K562 (cell line): ENCODE results near the gene ANKLE1. TPM values are rescaled to one million over a fixed set of nuclear protein-coding genes. Genes with fewer than 3 reads are reported as not detected.

Source experiments
- ATAC-seq: fragments of 200-7000 bp; cut with Tn5 transposase; 3 replicates; pipeline ENCODE4 v1.9.1; 2020; ENCODE audit warnings: moderate library complexity
- BruUV-seq: library from RNA; stranded (reverse); fragments of 400-500 nt; replicated peaks from 2 replicates; lab custom pipeline; 2021; lab: Mats Ljungman, UMichigan
- CTCF ChIA-PET: fragments of 300-600 bp; formaldehyde crosslinking; extraction: SDS; loops from one replicate; lab custom pipeline; 2021; ENCODE audit warnings: low intra/inter-chr PET ratio; lab: Yijun Ruan, JAX
- POLR2A ChIA-PET: fragments of 300-600, 350-650 bp; sonication (Branson Sonifier 250); formaldehyde crosslinking; extraction: SDS; loops from one replicate; lab custom pipeline; 2021; ENCODE audit warnings: antibody characterized with exemption, inconsistent platforms; lab: Yijun Ruan, JAX
- DNase-seq, 4 experiments: peaks; one replicate each; pipeline versions ENCODE4 v3.0.0 to v3.0.0-alpha.2; 2011 to 2018; ENCODE audit warnings: low spot score in 3 of 4, mixed read lengths in 3 of 4; ENCODE audit errors: extremely low read depth in 1 of 4
- FAIRE-seq: peaks from 2 replicates; lab custom pipeline; 2011; peaks lifted over from hg19 to GRCh38; lab: Jason Lieb, UNC
- H2AFZ ChIP-seq: 2 replicates; pipeline ENCODE4 v1.6.0; 2011; ENCODE audit warnings: low read depth, low read length, control low read depth, inconsistent platforms
- H3K27ac ChIP-seq: fragments of 200-600 bp; 3 replicates; pipeline ENCODE4 v1.8.0; 2011; ENCODE audit warnings: low read depth, mild to moderate bottlenecking, control low read depth, inconsistent platforms, low read length, moderate library complexity, mixed read lengths; ENCODE audit errors: extremely low read depth
- H3K27me3 ChIP-seq, 2 experiments: fragments of 300-600 bp in 1 of 2; 2 replicates in 1 of 2; 3 replicates in 1 of 2; pipeline versions ENCODE4 v1.6.0 to v1.8.0; 2011; ENCODE audit warnings: inconsistent platforms in 2 of 2, low read length in 2 of 2, mild to moderate bottlenecking in 1 of 2, mixed read lengths in 1 of 2, moderate library complexity in 1 of 2; ENCODE audit not compliant: control insufficient read depth in 2 of 2, insufficient read depth in 2 of 2
- H3K36me3 ChIP-seq: fragments of 300-600 bp; 3 replicates; pipeline ENCODE4 v1.8.0; 2011; ENCODE audit warnings: mild to moderate bottlenecking, low read length, inconsistent platforms; ENCODE audit not compliant: control insufficient read depth, insufficient read depth
- H3K4me1 ChIP-seq, 2 experiments: fragments of 200-600 bp in 1 of 2; replicated peaks in 1 of 2; 2 replicates in 1 of 2; 3 replicates in 1 of 2; pipeline versions ENCODE4 v1.5.1 to v1.8.0; 2011; ENCODE audit warnings: inconsistent platforms in 2 of 2, low read length in 2 of 2, mild to moderate bottlenecking in 1 of 2, mixed read lengths in 1 of 2, moderate library complexity in 1 of 2; ENCODE audit not compliant: control insufficient read depth in 2 of 2, insufficient read depth in 2 of 2
- H3K4me2 ChIP-seq: 2 replicates; pipeline ENCODE4 v1.6.1; 2011; ENCODE audit warnings: low read length, control low read depth, inconsistent platforms, mixed read lengths; ENCODE audit not compliant: insufficient read depth
- H3K4me3 ChIP-seq: fragments of 200-600 bp; sonication (generic), shearing (Covaris generic); 2 replicates; pipeline ENCODE4 v1.5.1; 2016; ENCODE audit warnings: control low read depth, inconsistent platforms
- H3K79me2 ChIP-seq: fragments of 200-600 bp; 3 replicates; pipeline ENCODE4 v1.8.0; 2011; ENCODE audit warnings: low read length, inconsistent platforms; ENCODE audit not compliant: control insufficient read depth, insufficient read depth
- H3K9ac ChIP-seq, 2 experiments: 2 replicates each; pipeline versions ENCODE4 v1.6.0 to v1.6.1; 2011; ENCODE audit warnings: low read depth in 2 of 2, low read length in 2 of 2, control low read depth in 1 of 2, inconsistent platforms in 1 of 2, mild to moderate bottlenecking in 1 of 2, mixed read lengths in 1 of 2; ENCODE audit not compliant: insufficient read depth in 1 of 2
- H3K9me1 ChIP-seq: one replicate; pipeline ENCODE4 v1.6.0; 2011; ENCODE audit warnings: inconsistent platforms, mild to moderate bottlenecking, low read length, moderate library complexity; ENCODE audit not compliant: control insufficient read depth, insufficient read depth
- H3K9me3 ChIP-seq: replicated peaks from 2 replicates; pipeline ENCODE4 v1.5.1; 2011; ENCODE audit warnings: low read depth, low read length, inconsistent platforms; ENCODE audit not compliant: control insufficient read depth, insufficient read depth
- H4K20me1 ChIP-seq: replicated peaks from 2 replicates; pipeline ENCODE4 v1.6.1; 2011; ENCODE audit warnings: low read length, inconsistent platforms, mixed read lengths; ENCODE audit not compliant: control insufficient read depth, insufficient read depth
- CTBP1 ChIP-seq: fragments of 450-650 bp; IDR thresholded peaks from 2 replicates; pipeline ENCODE4 v1.6.1; 2016; ENCODE audit warnings: borderline replicate concordance
- DACH1 ChIP-seq: fragments of 450-650 bp; IDR thresholded peaks from 2 replicates; pipeline ENCODE4 v1.6.1; 2018; ENCODE audit not compliant: partially characterized antibody
- KLF13 ChIP-seq: fragments of 450-650 bp; IDR thresholded peaks from 2 replicates; pipeline ENCODE4 v1.6.1; 2016; ENCODE audit warnings: missing genetic modification characterization, low read depth, mild to moderate bottlenecking, missing compliant biosample characterization, moderate library complexity, borderline replicate concordance
- SMAD2 ChIP-seq: fragments of 150-350 bp; IDR thresholded peaks from 2 replicates; pipeline ENCODE4 v1.6.1; 2014; ENCODE audit warnings: low read depth, mild to moderate bottlenecking, low read length
- SMARCA4 ChIP-seq: fragments of 450-650 bp; IDR thresholded peaks from 2 replicates; pipeline ENCODE4 v1.6.1; 2016
- SRF ChIP-seq, 2 experiments: fragments of 250-450, 450-650 bp in 1 of 2; sonication (Bioruptor Pico) in 1 of 2; sonication (generic) in 1 of 2; formaldehyde crosslinking; IDR thresholded peaks; 2 replicates each; pipeline versions ENCODE4 v1.5.0 to v1.5.1; 2020 to 2022; ENCODE audit warnings: mild to moderate bottlenecking in 1 of 2, missing genetic modification reagents in 1 of 2
- ZNF551 ChIP-seq: fragments of 250-450 bp; sonication (Bioruptor Pico); IDR thresholded peaks from 2 replicates; pipeline ENCODE4 v1.5.0; 2021; ENCODE audit warnings: mild to moderate bottlenecking, moderate library complexity
- ZNF561 ChIP-seq: fragments of 450-650 bp; formaldehyde crosslinking; conservative IDR thresholded peaks from 2 replicates; pipeline ENCODE4 v1.4.0; 2020; ENCODE audit warnings: mild to moderate bottlenecking, moderate library complexity
- WGBS: fragments of 100-300 bp; shearing (Covaris generic); methylation state at CpG from one replicate; pipeline ENCODE4 v1.1.6; 2016; ENCODE audit warnings: low coverage, mixed read lengths; ENCODE audit not compliant: insufficient coverage; ENCODE audit errors: missing lambda C conversion rate; 5-methylcytosine and 5-hydroxymethylcytosine counted together
- in situ Hi-C: fragments of 300-500 bp; cut with MboI; formaldehyde crosslinking; loops from 4 replicates; pipeline ENCODE4 v1.15.0; 2018; ENCODE audit warnings: inconsistent platforms, mixed read lengths
- intact Hi-C: fragments of 100-400 bp; cut with micrococcal nuclease; formaldehyde crosslinking; loops from 2 replicates; pipeline ENCODE4 v1.14.2; 2022
- polyA plus RNA-seq, 8 experiments: library from polyadenylated mRNA; depleted of rRNA in 4 of 8; stranded (reverse) in 5 of 8; unstranded in 3 of 8; fragments of >200 nt; fragmentation: Nextera tagmentation in 2 of 8; fragmentation: Illumina TruSeq in 1 of 8; extraction: Ambion mirVana in 2 of 8; extraction: Trizol in 1 of 8; gene quantifications; 2 replicates each; pipeline versions ENCODE4 v1.2.1 to v1.2.3, GENCODE V29; 2011 to 2014; ENCODE audit warnings: inconsistent platforms in 1 of 8, missing spikeins in 1 of 8
- total RNA-seq, 7 experiments: library from RNA; depleted of rRNA in 6 of 7; stranded (reverse); fragments of >200 nt in 6 of 7; fragmentation: Illumina TruSeq in 2 of 7; extraction: Trizol in 2 of 7; gene quantifications; 2 replicates each; pipeline versions ENCODE4 v1.2.1 to v1.2.3, GENCODE V29; 2011 to 2021; ENCODE audit warnings: low replicate concordance in 1 of 7
- TF ChIP-seq, protein P1 (sequence below), 2 experiments: fragments of 250-450 bp in 1 of 2; fragments of 450-650 bp in 1 of 2; sonication (Bioruptor Pico) in 1 of 2; IDR thresholded peaks; 2 replicates each; pipeline versions ENCODE4 v1.6.1 to v1.8.0; 2016 to 2021; ENCODE audit warnings: mild to moderate bottlenecking in 2 of 2, moderate library complexity in 2 of 2, missing compliant biosample characterization in 1 of 2, missing genetic modification characterization in 1 of 2
- TF ChIP-seq, protein P2 (sequence below): IDR thresholded peaks from 3 replicates; pipeline ENCODE4 v1.6.1; 2011; ENCODE audit warnings: borderline replicate concordance, mild to moderate bottlenecking, moderate library complexity; ENCODE audit not compliant: insufficient read length; ENCODE audit errors: extremely low read depth
- TF ChIP-seq, protein P3 (sequence below): sonication (generic); formaldehyde crosslinking; IDR thresholded peaks from 2 replicates; pipeline ENCODE4 v1.8.0; 2022; ENCODE audit warnings: mild to moderate bottlenecking, missing genetic modification reagents

Gene ANKLE1
- total and polyA plus RNA-seq, 9 of the 15 experiments (the other 6 are each of a cell fraction or from before 2014, with no cell fraction given): 0.63 to 9.2 (median 2.9) TPM

DNA sequence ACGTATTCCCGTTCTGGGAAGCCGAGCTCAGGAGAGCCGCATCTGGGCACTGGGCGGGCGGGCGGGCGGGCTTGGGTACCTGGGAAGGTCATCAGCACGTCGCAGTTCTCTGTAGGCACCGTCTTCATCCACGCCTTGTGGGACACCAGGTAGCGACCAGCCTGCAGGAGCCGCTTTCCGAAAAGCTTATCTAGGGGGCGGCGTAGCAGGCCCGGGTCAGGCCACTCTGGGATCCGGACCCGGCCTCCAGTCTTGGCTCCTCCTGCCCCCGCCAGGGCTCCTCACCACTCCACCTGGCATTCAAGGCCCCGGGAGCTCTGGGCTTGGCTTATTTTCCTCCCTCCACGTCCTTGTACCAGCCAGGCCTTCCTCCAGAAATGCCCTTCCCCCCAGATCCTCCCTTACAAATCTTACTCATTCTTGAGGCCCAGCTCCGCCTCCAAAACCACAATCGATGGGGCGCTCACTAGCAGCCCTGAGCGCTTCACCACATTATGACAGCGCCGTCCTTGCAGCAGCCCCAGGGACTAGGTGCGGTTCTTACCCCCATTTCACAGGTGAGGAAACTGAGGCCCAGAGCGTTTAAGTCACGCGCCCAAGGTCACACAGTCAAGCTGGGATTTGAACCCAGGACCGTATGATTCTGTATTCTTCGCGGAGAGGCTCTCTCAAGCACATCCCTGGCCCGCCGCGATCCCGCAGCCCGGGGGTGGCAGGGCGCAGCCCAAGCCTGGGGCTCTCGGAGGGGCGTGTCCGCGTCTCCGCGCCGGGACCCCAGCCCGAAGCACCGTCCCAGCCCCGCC is 52.1 kb downstream of the ANKLE1 start:
- DNase-seq (peak; percentile 69 to 95 (median 78)), FAIRE-seq (peak; percentile 92), ATAC-seq (peak; percentile 27)
- intact Hi-C loops (loop anchor here (1.0 to 2.0 kb wide), 2 partner anchors 25 to 41 kb away; partner anchors contain the start of gene DDA1), in situ Hi-C loops (no loop called here)
- H3K9ac ChIP-seq: peak overlapping the region; percentile 69 to 90
- H3K27ac ChIP-seq: peak overlapping the region; percentile 75
- H3K79me2 ChIP-seq: peaks cover 22% of the 10 kb centered on the region
- H3K9me3 ChIP-seq: no peaks in the 10 kb centered on the region; the same call in 1 of the 2 replicates
- BruUV-seq: TSS peak; percentile 21
- 11% methylated on average over 46 of the region's 52 CpGs for WGBS
- peaks cover 12% of the 10 kb centered on the region; the same call in 1 of the 3 replicates for H3K36me3 ChIP-seq
- peak overlapping the region; percentile 69 for H3K4me3 ChIP-seq
- no peaks in the 10 kb centered on the region for H3K9me1 ChIP-seq
- CTCF ChIA-PET: interaction anchor here (0.6 to 1.5 kb wide), 2 partner anchors 28 to 46 kb away, joined by 3 read pairs; partner anchors contain the start of gene MRPL34
- POLR2A ChIA-PET: interaction anchor here (0.6 to 7.9 kb wide), 13 partner anchors 9 to 343 kb away, joined by 3 to 78 read pairs (median 3); partner anchors contain the start of genes BST2 and DDA1
- no peaks in the 10 kb centered on the region; the same call in 1 of the 2 replicates for H4K20me1 ChIP-seq
- no peaks in the 10 kb centered on the region for H3K27me3 ChIP-seq
- H3K4me2 ChIP-seq: peak overlapping the region; percentile 76
- H2AFZ ChIP-seq: peak overlapping the region; percentile 90
- peaks cover 29 to 72% of the 10 kb centered on the region in 2 experiments; a peak in 4 of 5 replicates for H3K4me1 ChIP-seq
- TF ChIP-seq KLF13 (tag): no peak
- TF ChIP-seq, protein P1, sequence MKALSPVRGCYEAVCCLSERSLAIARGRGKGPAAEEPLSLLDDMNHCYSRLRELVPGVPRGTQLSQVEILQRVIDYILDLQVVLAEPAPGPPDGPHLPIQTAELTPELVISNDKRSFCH (CRISPR knock-in tag; IDR thresholded peaks at IDR 0.05): no peak
- TF ChIP-seq, protein P1 (tag; IDR thresholded peaks at IDR 0.05): no peak
- TF ChIP-seq DACH1: peak; percentile 72
- no peak for TF ChIP-seq ZNF561 (CRISPR knock-in tag)
- peak; percentile 74 for TF ChIP-seq SMARCA4
- TF ChIP-seq, protein P2, sequence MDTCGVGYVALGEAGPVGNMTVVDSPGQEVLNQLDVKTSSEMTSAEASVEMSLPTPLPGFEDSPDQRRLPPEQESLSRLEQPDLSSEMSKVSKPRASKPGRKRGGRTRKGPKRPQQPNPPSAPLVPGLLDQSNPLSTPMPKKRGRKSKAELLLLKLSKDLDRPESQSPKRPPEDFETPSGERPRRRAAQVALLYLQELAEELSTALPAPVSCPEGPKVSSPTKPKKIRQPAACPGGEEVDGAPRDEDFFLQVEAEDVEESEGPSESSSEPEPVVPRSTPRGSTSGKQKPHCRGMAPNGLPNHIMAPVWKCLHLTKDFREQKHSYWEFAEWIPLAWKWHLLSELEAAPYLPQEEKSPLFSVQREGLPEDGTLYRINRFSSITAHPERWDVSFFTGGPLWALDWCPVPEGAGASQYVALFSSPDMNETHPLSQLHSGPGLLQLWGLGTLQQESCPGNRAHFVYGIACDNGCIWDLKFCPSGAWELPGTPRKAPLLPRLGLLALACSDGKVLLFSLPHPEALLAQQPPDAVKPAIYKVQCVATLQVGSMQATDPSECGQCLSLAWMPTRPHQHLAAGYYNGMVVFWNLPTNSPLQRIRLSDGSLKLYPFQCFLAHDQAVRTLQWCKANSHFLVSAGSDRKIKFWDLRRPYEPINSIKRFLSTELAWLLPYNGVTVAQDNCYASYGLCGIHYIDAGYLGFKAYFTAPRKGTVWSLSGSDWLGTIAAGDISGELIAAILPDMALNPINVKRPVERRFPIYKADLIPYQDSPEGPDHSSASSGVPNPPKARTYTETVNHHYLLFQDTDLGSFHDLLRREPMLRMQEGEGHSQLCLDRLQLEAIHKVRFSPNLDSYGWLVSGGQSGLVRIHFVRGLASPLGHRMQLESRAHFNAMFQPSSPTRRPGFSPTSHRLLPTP: no peak
- peak; percentile 26; the same call in 1 of the 2 replicates for TF ChIP-seq CTBP1
- TF ChIP-seq, protein P3, sequence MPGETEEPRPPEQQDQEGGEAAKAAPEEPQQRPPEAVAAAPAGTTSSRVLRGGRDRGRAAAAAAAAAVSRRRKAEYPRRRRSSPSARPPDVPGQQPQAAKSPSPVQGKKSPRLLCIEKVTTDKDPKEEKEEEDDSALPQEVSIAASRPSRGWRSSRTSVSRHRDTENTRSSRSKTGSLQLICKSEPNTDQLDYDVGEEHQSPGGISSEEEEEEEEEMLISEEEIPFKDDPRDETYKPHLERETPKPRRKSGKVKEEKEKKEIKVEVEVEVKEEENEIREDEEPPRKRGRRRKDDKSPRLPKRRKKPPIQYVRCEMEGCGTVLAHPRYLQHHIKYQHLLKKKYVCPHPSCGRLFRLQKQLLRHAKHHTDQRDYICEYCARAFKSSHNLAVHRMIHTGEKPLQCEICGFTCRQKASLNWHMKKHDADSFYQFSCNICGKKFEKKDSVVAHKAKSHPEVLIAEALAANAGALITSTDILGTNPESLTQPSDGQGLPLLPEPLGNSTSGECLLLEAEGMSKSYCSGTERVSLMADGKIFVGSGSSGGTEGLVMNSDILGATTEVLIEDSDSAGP (CRISPR knock-in tag): peak; percentile 64; the same call in 1 of the 2 replicates
- no peak for TF ChIP-seq SRF (CRISPR knock-in tag; IDR thresholded peaks at IDR 0.05)
- TF ChIP-seq SMAD2: no peak
- TF ChIP-seq ZNF551 (CRISPR knock-in tag): no peak
